Measurements from ENCODE around the gene ADCY3.

The ADCY3 gene

GRCh38 chr2:24957221-24957620 is 37.2 kb upstream of the ADCY3 start:
- Histone ChIP-seq H3K9me3 (ENCODE audit: severe bottlenecking) (no peaks in the 10 kb centered on the region), H3K27me3 (ENCODE audit: insufficient read depth, low read depth, severe bottlenecking) (no peaks in the 10 kb centered on the region), H3K4me3 (ENCODE audit: low read depth, low read length) (no peak overlapping the region), H3K36me3 (peaks cover 51% of the 10 kb centered on the region), H3K27ac (no peak overlapping the region)
- TF ChIP-seq CTCF (IDR thresholded peaks at IDR 0.05; ENCODE audit: low read depth, low read length), result no peak
- DNase-seq, result no peak

GRCh38 chr2:24955921-24956320 is 35.9 kb upstream of the ADCY3 start:
- DNase-seq, result no peak
- Histone ChIP-seq H3K9me3 (ENCODE audit: severe bottlenecking) (no peaks in the 10 kb centered on the region), H3K27ac (no peak overlapping the region), H3K4me3 (ENCODE audit: low read depth, low read length) (no peak overlapping the region), H3K27me3 (ENCODE audit: insufficient read depth, low read depth, severe bottlenecking) (no peaks in the 10 kb centered on the region), H3K36me3 (peaks cover 59% of the 10 kb centered on the region)
- no peak for TF ChIP-seq CTCF (IDR thresholded peaks at IDR 0.05; ENCODE audit: low read depth, low read length)

- H3K27me3 ChIP-seq (ENCODE audit: insufficient read depth, low read depth, severe bottlenecking), result no peaks in the 10 kb centered on the region
- no peak overlapping the region for H3K27ac ChIP-seq
- no peak for DNase-seq
- no peaks in the 10 kb centered on the region for H3K9me3 ChIP-seq (ENCODE audit: severe bottlenecking)
- H3K36me3 ChIP-seq, result peaks cover 59% of the 10 kb centered on the region
- no peak for TF ChIP-seq CTCF (IDR thresholded peaks at IDR 0.05; ENCODE audit: low read depth, low read length)
- no peak overlapping the region for H3K4me3 ChIP-seq (ENCODE audit: low read depth, low read length)
These were observed 35.2 kb upstream of the ADCY3 start for GRCh38 chr2:24955232-24955631.

GRCh38 chr2:24950102-24950501 is 30.1 kb upstream of the ADCY3 start:
- H3K4me3 ChIP-seq (ENCODE audit: low read depth, low read length), result no peak overlapping the region
- H3K27me3 ChIP-seq (ENCODE audit: insufficient read depth, low read depth, severe bottlenecking), result no peaks in the 10 kb centered on the region
- no peak for DNase-seq
- H3K9me3 ChIP-seq (ENCODE audit: severe bottlenecking), result no peaks in the 10 kb centered on the region
- no peak overlapping the region for H3K27ac ChIP-seq
- no peak for TF ChIP-seq CTCF (IDR thresholded peaks at IDR 0.05; ENCODE audit: low read depth, low read length)
- peaks cover 33% of the 10 kb centered on the region for H3K36me3 ChIP-seq

- Histone ChIP-seq H3K4me3 (ENCODE audit: low read depth, low read length) (no peak overlapping the region), H3K27me3 (ENCODE audit: insufficient read depth, low read depth, severe bottlenecking) (no peaks in the 10 kb centered on the region), H3K36me3 (peaks cover 18% of the 10 kb centered on the region), H3K9me3 (ENCODE audit: severe bottlenecking) (no peaks in the 10 kb centered on the region), H3K27ac (peak overlapping the region; percentile 48; the same call in 1 of the 2 replicates)
- DNase-seq, result peak; percentile 95
- no peak for TF ChIP-seq CTCF (IDR thresholded peaks at IDR 0.05; ENCODE audit: low read depth, low read length)
These were observed 28.5 kb upstream of the ADCY3 start for GRCh38 chr2:24948506-24948905.

- H3K36me3 ChIP-seq, result peaks cover 18% of the 10 kb centered on the region
- no peaks in the 10 kb centered on the region for H3K27me3 ChIP-seq (ENCODE audit: insufficient read depth, low read depth, severe bottlenecking)
- H3K27ac ChIP-seq, result peak overlapping the region; percentile 25; the same call in 1 of the 2 replicates
- H3K9me3 ChIP-seq (ENCODE audit: severe bottlenecking), result no peaks in the 10 kb centered on the region
- TF ChIP-seq CTCF (IDR thresholded peaks at IDR 0.05; ENCODE audit: low read depth, low read length), result no peak
- no peak for DNase-seq
- H3K4me3 ChIP-seq (ENCODE audit: low read depth, low read length), result no peak overlapping the region
These were observed 27.6 kb upstream of the ADCY3 start for GRCh38 chr2:24947561-24948157.
